H9 (cell line): ENCODE measurements around the gene CDK6. TPM values are rescaled to one million over a fixed set of nuclear protein-coding genes. Genes with fewer than 3 reads are reported as not detected.

Experiments
- DNase-seq: peaks from one replicate; pipeline ENCODE4 v3.0.0-alpha.2; 2017
- H2AFZ ChIP-seq: one replicate; pipeline ENCODE4 v1.6.1; 2013; ENCODE audit warnings: mild to moderate bottlenecking, low read length, control low read depth, moderate library complexity
- H2AK5ac ChIP-seq: 2 replicates; pipeline ENCODE4 v1.6.1; 2013; ENCODE audit warnings: low read length, control low read depth, mixed read lengths; ENCODE audit not compliant: insufficient read length
- H2BK120ac ChIP-seq: one replicate; pipeline ENCODE4 v1.6.1; 2013; ENCODE audit warnings: low read depth, mild to moderate bottlenecking, low read length, control low read depth, inconsistent platforms; ENCODE audit not compliant: poor library complexity, severe bottlenecking
- H2BK12ac ChIP-seq: 2 replicates; pipeline ENCODE4 v1.6.1; 2013; ENCODE audit warnings: low read length, control low read depth, mixed read lengths, low read depth; ENCODE audit not compliant: insufficient read length
- H2BK15ac ChIP-seq: 2 replicates; pipeline ENCODE4 v1.6.1; 2013; ENCODE audit warnings: low read depth, low read length, control low read depth
- H2BK20ac ChIP-seq: one replicate; pipeline ENCODE4 v1.6.1; 2013; ENCODE audit warnings: low read depth, mild to moderate bottlenecking, low read length, control low read depth, inconsistent platforms; ENCODE audit not compliant: poor library complexity, severe bottlenecking
- H2BK5ac ChIP-seq: 2 replicates; pipeline ENCODE4 v1.6.1; 2013; ENCODE audit warnings: low read length, control low read depth, mixed read lengths; ENCODE audit not compliant: insufficient read length
- H3K14ac ChIP-seq: 2 replicates; pipeline ENCODE4 v1.6.1; 2013; ENCODE audit warnings: low read length, control low read depth; ENCODE audit not compliant: insufficient read depth
- H3K18ac ChIP-seq: 2 replicates; pipeline ENCODE4 v1.6.1; 2013; ENCODE audit warnings: low read depth, mild to moderate bottlenecking, mixed read lengths, low read length, control low read depth; ENCODE audit not compliant: insufficient read length
- H3K23ac ChIP-seq: 2 replicates; pipeline ENCODE4 v1.6.1; 2013; ENCODE audit warnings: low read length, control low read depth, mixed read lengths, low read depth; ENCODE audit not compliant: insufficient read length
- H3K23me2 ChIP-seq: 2 replicates; pipeline ENCODE4 v1.6.1; 2013; ENCODE audit warnings: low read depth, mild to moderate bottlenecking, mixed read lengths, low read length, control low read depth; ENCODE audit not compliant: insufficient read length, poor library complexity, severe bottlenecking
- H3K27ac ChIP-seq: 2 replicates; pipeline ENCODE4 v1.5.1; 2013; ENCODE audit warnings: low read length, control low read depth, mixed read lengths, low read depth; ENCODE audit not compliant: insufficient read length
- H3K27me3 ChIP-seq: 2 replicates; pipeline ENCODE4 v1.6.1; 2013; ENCODE audit warnings: low read length, control low read depth, inconsistent platforms; ENCODE audit not compliant: insufficient read depth
- H3K4ac ChIP-seq: 2 replicates; pipeline ENCODE4 v1.6.1; 2013; ENCODE audit warnings: low read depth, mild to moderate bottlenecking, control low read depth, inconsistent platforms, low read length, moderate library complexity
- H3K4me1 ChIP-seq: 2 replicates; pipeline ENCODE4 v1.6.1; 2013; ENCODE audit warnings: low read length, control low read depth, inconsistent platforms; ENCODE audit not compliant: insufficient read depth
- H3K4me2 ChIP-seq: 2 replicates; pipeline ENCODE4 v1.6.1; 2013; ENCODE audit warnings: low read length, control low read depth, mixed read lengths; ENCODE audit not compliant: insufficient read length, insufficient read depth
- H3K56ac ChIP-seq: 2 replicates; pipeline ENCODE4 v1.6.1; 2013; ENCODE audit warnings: low read depth, mild to moderate bottlenecking, mixed read lengths, low read length, control low read depth; ENCODE audit not compliant: insufficient read length
- H3K79me1 ChIP-seq: 2 replicates; pipeline ENCODE4 v1.6.1; 2013; ENCODE audit warnings: low read depth, mild to moderate bottlenecking, moderate library complexity, low read length, control low read depth, inconsistent platforms; ENCODE audit not compliant: insufficient read depth, poor library complexity, severe bottlenecking
- H3K79me2 ChIP-seq: 2 replicates; pipeline ENCODE4 v1.6.1; 2013; ENCODE audit warnings: low read length, control low read depth, inconsistent platforms; ENCODE audit not compliant: insufficient read depth
- H3K9ac ChIP-seq: 2 replicates; pipeline ENCODE4 v1.6.1; 2013; ENCODE audit warnings: low read length, control low read depth, mixed read lengths; ENCODE audit not compliant: insufficient read length; ENCODE audit errors: extremely low read depth
- H3K9me3 ChIP-seq: one replicate; pipeline ENCODE4 v1.6.1; 2013; ENCODE audit warnings: low read depth, low read length, inconsistent platforms; ENCODE audit not compliant: control insufficient read depth
- H3T11ph ChIP-seq: one replicate; pipeline ENCODE4 v1.6.1; 2013; ENCODE audit warnings: mild to moderate bottlenecking, low read length, control low read depth, inconsistent platforms
- H4K20me1 ChIP-seq: one replicate; pipeline ENCODE4 v1.6.1; 2013; ENCODE audit not compliant: control insufficient read depth, insufficient read length, insufficient read depth
- H4K5ac ChIP-seq: 2 replicates; pipeline ENCODE4 v1.6.1; 2013; ENCODE audit warnings: low read depth, mild to moderate bottlenecking, mixed read lengths, low read length, control low read depth; ENCODE audit not compliant: insufficient read length
- H4K8ac ChIP-seq: replicated peaks from 2 replicates; pipeline ENCODE4 v1.6.1; 2013; ENCODE audit warnings: low read length, control low read depth, mixed read lengths, low read depth; ENCODE audit not compliant: insufficient read length
- H4K91ac ChIP-seq: 2 replicates; pipeline ENCODE4 v1.6.1; 2013; ENCODE audit warnings: low read depth, mild to moderate bottlenecking, moderate library complexity, mixed read lengths, low read length, control low read depth; ENCODE audit not compliant: insufficient read length
- H3K27ac Mint-ChIP-seq, 3 experiments: 2 replicates in 2 of 3; 3 replicates in 1 of 3; pipeline ENCODE4 v1.8.0; 2020 to 2021; ENCODE audit warnings: mixed read lengths in 3 of 3, mild to moderate bottlenecking in 1 of 3, moderate library complexity in 1 of 3
- H3K27me3 Mint-ChIP-seq: 2 replicates; pipeline ENCODE4 v1.8.0; 2021; ENCODE audit warnings: low read depth, mild to moderate bottlenecking, moderate library complexity, mixed read lengths
- H3K36me3 Mint-ChIP-seq, 3 experiments: 2 replicates in 2 of 3; 3 replicates in 1 of 3; pipeline ENCODE4 v1.8.0; 2020 to 2021; ENCODE audit warnings: low read depth in 3 of 3, mixed read lengths in 3 of 3; ENCODE audit not compliant: insufficient read depth in 1 of 3
- H3K4me1 Mint-ChIP-seq, 2 experiments: 2 replicates each; pipeline ENCODE4 v1.8.0; 2020; ENCODE audit warnings: mixed read lengths in 2 of 2
- H3K4me3 Mint-ChIP-seq, 2 experiments: 2 replicates in 1 of 2; 3 replicates in 1 of 2; pipeline ENCODE4 v1.8.0; 2020 to 2021; ENCODE audit warnings: mild to moderate bottlenecking in 2 of 2, mixed read lengths in 2 of 2, moderate library complexity in 1 of 2
- H3K9me3 Mint-ChIP-seq, 2 experiments: 2 replicates in 1 of 2; 3 replicates in 1 of 2; pipeline ENCODE4 v1.8.0; 2020; ENCODE audit warnings: mild to moderate bottlenecking in 2 of 2, mixed read lengths in 2 of 2, moderate library complexity in 1 of 2
- CTCF ChIP-seq: fragments of 200-600 bp; sonication (generic); conservative IDR thresholded peaks from 3 replicates; pipeline ENCODE4 v1.8.0; 2021; ENCODE audit warnings: antibody characterized with exemption, mild to moderate bottlenecking
- WGBS: extraction: QIAGEN DNeasy Blood & Tissue Kit; methylation state at CpG from one replicate; pipeline ENCODE4 v1.1.7; 2013; ENCODE audit warnings: missing lambda C conversion rate, low lambda C conversion rate, mixed read lengths; ENCODE audit not compliant: insufficient read length; ENCODE audit errors: extremely low coverage; 5-methylcytosine and 5-hydroxymethylcytosine counted together
- total RNA-seq: library from RNA; stranded (reverse); gene quantifications from 2 replicates; pipeline ENCODE4 v1.2.1, GENCODE V29; 2021

Gene CDK6
- total RNA-seq, 1 experiment from 2014 or later: 30.0 TPM

- H3K4ac ChIP-seq: no peak overlapping the region
- H3K4me1 ChIP-seq: no peaks in the 10 kb centered on the region
- TF ChIP-seq CTCF: no peak
- Mint-ChIP-seq H3K27ac (0 out of 7 replicates have a peak overlapping the region, but pooled peaks of 1 of the 3 experiments have one; percentile 63), H3K4me3 (no peak overlapping the region), H3K27me3 (no peaks in the 10 kb centered on the region), H3K4me1 (peaks cover 6% of the 10 kb centered on the region in 2 experiments), H3K36me3 (no peaks in the 10 kb centered on the region), H3K9me3 (peaks cover 0 to 4% of the 10 kb centered on the region in 2 experiments; a peak in 3 of 5 replicates)
- H3K79me2 ChIP-seq: no peaks in the 10 kb centered on the region
- no peaks in the 10 kb centered on the region for H3K9me3 ChIP-seq
- H2BK12ac ChIP-seq: no peak overlapping the region
- H3K79me1 ChIP-seq: no peaks in the 10 kb centered on the region
- H4K5ac ChIP-seq: no peak overlapping the region
- H3K27ac ChIP-seq: no peak overlapping the region
- H3K4me2 ChIP-seq: no peak overlapping the region
- H2AK5ac ChIP-seq: no peak overlapping the region
- no peak overlapping the region for H3K56ac ChIP-seq
- H4K91ac ChIP-seq: no peak overlapping the region
- no peak overlapping the region for H2BK20ac ChIP-seq
- H4K20me1 ChIP-seq: no peaks in the 10 kb centered on the region
- H3K14ac ChIP-seq: no peak overlapping the region
- H3K18ac ChIP-seq: no peak overlapping the region
- no peaks in the 10 kb centered on the region for H3K27me3 ChIP-seq
- no peak overlapping the region for H2BK5ac ChIP-seq
- no CpG with 5 or more reads among the region's 3 CpGs for WGBS
- no peak overlapping the region for H3K23ac ChIP-seq
- no peak for DNase-seq
- no peak overlapping the region for H2BK15ac ChIP-seq
- no peaks in the 10 kb centered on the region for H3K23me2 ChIP-seq
- no peak overlapping the region for H4K8ac ChIP-seq
- H3K9ac ChIP-seq: no peak overlapping the region
- no peak overlapping the region for H3T11ph ChIP-seq
- H2BK120ac ChIP-seq: no peak overlapping the region
- H2AFZ ChIP-seq: no peak overlapping the region
Measured at GRCh38 chr7:92622685-92623084, 213.7 kb downstream of the CDK6 start.
